ENCODE results near the gene ADGRE1. TPM values are rescaled to one million over a fixed set of nuclear protein-coding genes. Genes with fewer than 3 reads are reported as not detected.

The ADGRE1 gene
- total RNA-seq, 2 experiments from 2014 or later: 0.46 TPM; not detected in 1

GRCh38 chr19:6861683-6862286 is 25.6 kb upstream of the ADGRE1 start:
- Histone ChIP-seq H3K4me1 (ENCODE audit: insufficient read depth, low read length, poor library complexity, severe bottlenecking) (peaks cover 18% of the 10 kb centered on the region), H3K79me2 (ENCODE audit: insufficient read depth, low read depth, low read length) (no peaks in the 10 kb centered on the region), H3K9me2 (ENCODE audit: insufficient read depth, low read length) (no peaks in the 10 kb centered on the region), H3K4me2 (ENCODE audit: low read length) (no peak overlapping the region), H3K36me3 (ENCODE audit: insufficient read depth, low read length) (peaks cover 12% of the 10 kb centered on the region), H4K20me1 (ENCODE audit: insufficient read depth, low read length) (no peaks in the 10 kb centered on the region), H3K9me3 (ENCODE audit: low read length) (no peaks in the 10 kb centered on the region), H3K27ac (ENCODE audit: low read depth, low read length, poor library complexity, severe bottlenecking) (no peak overlapping the region), H2AFZ (ENCODE audit: low read length) (no peak overlapping the region), H3K4me3 (ENCODE audit: low read depth, low read length, poor library complexity, severe bottlenecking) (no peak overlapping the region)
- CTCF ChIA-PET (ENCODE audit: unreplicated experiment): interaction anchor here (0.6 kb wide), 1 partner anchor 90 kb away, joined by 3 read pairs; no protein-coding TSS in a partner anchor
- POLR2A ChIA-PET: no interaction called here
- DNase-seq (ENCODE audit: low spot score): peak; percentile 20
- BruUV-seq (replicated peaks): no TSS peak
- TF ChIP-seq CTCF (conservative IDR thresholded peaks at IDR 0.05; ENCODE audit: low read length): no peak
- no peak for TF ChIP-seq EZH2phosphoT487 (IDR thresholded peaks at IDR 0.05; ENCODE audit: borderline replicate concordance, low read depth, low read length)
- intact Hi-C loops (cut with micrococcal nuclease; ENCODE audit: unreplicated experiment): loop anchor here (1.0 to 5.0 kb wide), 3 partner anchors 59 to 481 kb away; partner anchors contain the start of gene VAV1

- Histone ChIP-seq H3K9me2 (ENCODE audit: insufficient read depth, low read length) (no peaks in the 10 kb centered on the region), H3K79me2 (ENCODE audit: insufficient read depth, low read depth, low read length) (no peaks in the 10 kb centered on the region), H3K4me3 (ENCODE audit: low read depth, low read length, poor library complexity, severe bottlenecking) (peak overlapping the region; percentile 62), H3K27ac (ENCODE audit: low read depth, low read length, poor library complexity, severe bottlenecking) (peak overlapping the region; percentile 56), H3K9me3 (ENCODE audit: low read length) (no peaks in the 10 kb centered on the region), H3K4me1 (ENCODE audit: insufficient read depth, low read length, poor library complexity, severe bottlenecking) (peaks cover 18% of the 10 kb centered on the region), H4K20me1 (ENCODE audit: insufficient read depth, low read length) (no peaks in the 10 kb centered on the region), H3K36me3 (ENCODE audit: insufficient read depth, low read length) (peaks cover 4% of the 10 kb centered on the region; the same call in 1 of the 2 replicates), H2AFZ (ENCODE audit: low read length) (no peak overlapping the region), H3K4me2 (ENCODE audit: low read length) (peak overlapping the region; percentile 69; the same call in 1 of the 2 replicates)
- ChIA-PET POLR2A (interaction anchor here (0.7 to 1.2 kb wide), 3 partner anchors 49 to 232 kb away, joined by 3 to 6 read pairs (median 4); partner anchors contain the start of gene GPR108), CTCF (ENCODE audit: unreplicated experiment) (interaction anchor here (0.6 to 1.1 kb wide), 2 partner anchors 91 kb away, joined by 3 to 19 read pairs; partner anchors contain the start of gene VAV1)
- DNase-seq (ENCODE audit: low spot score): peak; percentile 96
- TSS peak; percentile 47 for BruUV-seq (replicated peaks)
- TF ChIP-seq EZH2phosphoT487 (IDR thresholded peaks at IDR 0.05; ENCODE audit: borderline replicate concordance, low read depth, low read length): no peak
- TF ChIP-seq CTCF (conservative IDR thresholded peaks at IDR 0.05; ENCODE audit: low read length): peak; percentile 100
- intact Hi-C loops (cut with micrococcal nuclease; ENCODE audit: unreplicated experiment): loop anchor here (1.0 to 5.0 kb wide), 7 partner anchors 60 to 480 kb away; partner anchors contain the start of gene VAV1
These were observed 24.7 kb upstream of the ADGRE1 start for GRCh38 chr19:6862673-6863078.

Data from OCI-LY7 (cell line).